ENCODE results near the gene COL20A1.

GRCh38 chr20:63372971-63373885, 80.2 kb downstream of the COL20A1 start:
- TF ChIP-seq CTCF (conservative IDR thresholded peaks at IDR 0.05; ENCODE audit: low read depth, low read length) (no peak), EZH2phosphoT487 (IDR thresholded peaks at IDR 0.05; ENCODE audit: borderline replicate concordance, low read length) (no peak)
